GM10847 (cell line): ENCODE results near the gene TNPO1.

Experiments
- POLR2A ChIP-seq: IDR thresholded peaks from 2 replicates; pipeline ENCODE4 v1.6.1; 2011; ENCODE audit not compliant: insufficient read length; ENCODE audit errors: extremely low read depth

Gene TNPO1

GRCh38 chr5:72815580-72816283 is 729 bp upstream of the TNPO1 start:
- no peak for TF ChIP-seq POLR2A

- no peak for TF ChIP-seq POLR2A
These were observed 618 bp downstream of the TNPO1 start for GRCh38 chr5:72817076-72817481.

GRCh38 chr5:72817671-72818266 is 1.3 kb downstream of the TNPO1 start:
- TF ChIP-seq POLR2A, result no peak

- TF ChIP-seq POLR2A, result no peak
These were observed 2.5 kb downstream of the TNPO1 start for GRCh38 chr5:72818866-72819534.

GRCh38 chr5:72821776-72822175 is 5.3 kb downstream of the TNPO1 start:
- TF ChIP-seq POLR2A, result no peak

- TF ChIP-seq POLR2A, result no peak
These were observed 6.5 kb downstream of the TNPO1 start for GRCh38 chr5:72822944-72823343.

- no peak for TF ChIP-seq POLR2A
These were observed 13.2 kb downstream of the TNPO1 start for GRCh38 chr5:72829707-72830106.

GRCh38 chr5:72830362-72830761 is 13.9 kb downstream of the TNPO1 start:
- TF ChIP-seq POLR2A, result no peak

GRCh38 chr5:72831685-72832084 is 15.2 kb downstream of the TNPO1 start:
- TF ChIP-seq POLR2A, result no peak

- no peak for TF ChIP-seq POLR2A
These were observed 18.5 kb downstream of the TNPO1 start for GRCh38 chr5:72834924-72835323.

- no peak for TF ChIP-seq POLR2A
These were observed 19.2 kb downstream of the TNPO1 start for GRCh38 chr5:72835633-72836032.

GRCh38 chr5:72836810-72837209 is 20.3 kb downstream of the TNPO1 start:
- TF ChIP-seq POLR2A, result no peak

- TF ChIP-seq POLR2A, result no peak
These were observed 21.1 kb downstream of the TNPO1 start for GRCh38 chr5:72837524-72838096.

- no peak for TF ChIP-seq POLR2A
These were observed 23.6 kb downstream of the TNPO1 start for GRCh38 chr5:72840041-72840440.

GRCh38 chr5:72841756-72842535 is 25.5 kb downstream of the TNPO1 start:
- TF ChIP-seq POLR2A, result no peak
